ENCODE data around the gene RP9.

The RP9 gene

DNA sequence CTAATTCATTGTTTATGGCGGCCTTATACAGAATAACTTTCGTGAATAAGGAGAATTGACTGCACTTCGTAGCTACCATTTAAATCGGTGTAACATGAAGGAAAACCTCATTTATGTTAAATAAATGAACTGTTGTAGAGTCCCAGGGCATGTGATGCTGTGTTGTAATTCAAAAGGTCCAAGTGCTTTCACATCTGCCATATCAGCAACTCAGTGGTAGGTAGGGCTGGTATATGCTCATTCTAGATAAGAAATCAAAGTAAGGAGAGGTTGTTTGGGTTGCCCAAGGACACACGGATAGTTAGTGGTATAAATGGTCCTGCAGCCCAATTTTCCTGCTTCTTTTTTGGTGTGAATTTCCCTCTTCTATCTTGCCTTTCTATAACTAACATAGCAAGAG lies 36.0 kb upstream of the RP9 start:
- POLR2A ChIA-PET: no interaction called here
- no peak for DNase-seq (ENCODE audit: extremely low spot score)
- CTCF ChIA-PET: interaction anchor here (0.9 kb wide), 1 partner anchor 9 kb away, joined by 3 read pairs; no protein-coding TSS in a partner anchor
- TF ChIP-seq, protein P1, sequence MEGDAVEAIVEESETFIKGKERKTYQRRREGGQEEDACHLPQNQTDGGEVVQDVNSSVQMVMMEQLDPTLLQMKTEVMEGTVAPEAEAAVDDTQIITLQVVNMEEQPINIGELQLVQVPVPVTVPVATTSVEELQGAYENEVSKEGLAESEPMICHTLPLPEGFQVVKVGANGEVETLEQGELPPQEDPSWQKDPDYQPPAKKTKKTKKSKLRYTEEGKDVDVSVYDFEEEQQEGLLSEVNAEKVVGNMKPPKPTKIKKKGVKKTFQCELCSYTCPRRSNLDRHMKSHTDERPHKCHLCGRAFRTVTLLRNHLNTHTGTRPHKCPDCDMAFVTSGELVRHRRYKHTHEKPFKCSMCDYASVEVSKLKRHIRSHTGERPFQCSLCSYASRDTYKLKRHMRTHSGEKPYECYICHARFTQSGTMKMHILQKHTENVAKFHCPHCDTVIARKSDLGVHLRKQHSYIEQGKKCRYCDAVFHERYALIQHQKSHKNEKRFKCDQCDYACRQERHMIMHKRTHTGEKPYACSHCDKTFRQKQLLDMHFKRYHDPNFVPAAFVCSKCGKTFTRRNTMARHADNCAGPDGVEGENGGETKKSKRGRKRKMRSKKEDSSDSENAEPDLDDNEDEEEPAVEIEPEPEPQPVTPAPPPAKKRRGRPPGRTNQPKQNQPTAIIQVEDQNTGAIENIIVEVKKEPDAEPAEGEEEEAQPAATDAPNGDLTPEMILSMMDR (IDR thresholded peaks at IDR 0.05; ENCODE audit: control extremely low read depth, extremely low read depth, low read depth, missing control alignments): no peak

DNA sequence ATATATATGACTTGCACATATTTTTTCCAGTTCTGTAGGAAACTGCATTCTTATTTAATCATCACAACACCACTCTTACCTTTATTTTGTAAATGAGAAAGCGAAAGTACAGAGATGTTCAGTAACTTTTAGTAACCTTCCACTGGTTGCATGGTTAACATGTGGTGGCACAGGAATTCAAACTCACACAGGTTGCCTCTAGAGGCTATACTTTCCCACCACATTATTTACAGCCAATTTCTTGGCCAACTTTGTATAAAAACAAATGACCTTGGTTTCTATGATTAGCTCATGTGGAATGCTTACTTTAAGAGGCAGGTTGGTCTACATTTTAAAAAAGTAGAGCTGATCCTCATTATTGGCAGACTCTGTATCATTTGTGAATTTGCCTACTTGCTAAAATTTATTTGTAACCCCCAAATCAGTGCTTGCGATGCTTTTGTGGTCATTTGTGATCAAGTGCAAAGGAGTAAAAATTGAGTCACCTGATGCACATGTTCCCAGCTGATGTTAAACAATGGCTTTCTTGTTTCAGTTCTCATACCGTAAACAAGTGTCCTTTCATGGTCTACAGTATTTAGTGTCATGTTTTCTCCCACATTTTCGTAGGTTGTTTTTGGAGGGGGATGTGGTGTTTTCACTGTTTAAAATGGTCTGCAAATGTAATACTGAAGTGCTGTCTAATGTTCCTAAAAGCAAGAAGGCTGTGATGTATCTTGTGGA lies 35.0 kb upstream of the RP9 start:
- TF ChIP-seq, protein P1 (IDR thresholded peaks at IDR 0.05; ENCODE audit: control extremely low read depth, extremely low read depth, low read depth, missing control alignments): no peak
- no peak for DNase-seq (ENCODE audit: extremely low spot score)
- ChIA-PET CTCF (interaction anchor here (1.2 kb wide), 1 partner anchor 8 kb away, joined by 3 read pairs; no protein-coding TSS in a partner anchor), POLR2A (interaction anchor here (0.6 kb wide), 1 partner anchor 48 kb away, joined by 3 read pairs; no protein-coding TSS in a partner anchor)

DNA sequence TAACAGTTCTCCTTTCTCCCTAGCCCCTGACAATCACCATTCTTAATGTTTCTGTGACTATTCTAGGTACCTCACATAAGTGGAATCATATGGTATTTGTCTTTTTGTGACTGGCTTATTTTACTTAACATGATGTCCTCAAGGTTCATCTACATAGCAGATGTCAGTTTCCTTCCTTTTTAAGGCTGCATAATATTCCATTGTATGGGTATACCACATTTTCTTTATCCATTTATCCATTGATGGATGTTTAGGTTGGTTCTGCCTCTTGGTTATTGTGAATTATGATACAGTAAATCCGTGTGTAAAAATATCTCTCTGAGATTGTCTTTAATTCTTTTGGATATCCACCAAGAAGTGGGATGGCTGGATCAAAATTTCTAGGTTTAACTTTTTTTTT lies 33.4 kb upstream of the RP9 start:
- ChIA-PET CTCF (no interaction called here), POLR2A (no interaction called here)
- no peak for DNase-seq (ENCODE audit: extremely low spot score)
- TF ChIP-seq, protein P1 (IDR thresholded peaks at IDR 0.05; ENCODE audit: control extremely low read depth, extremely low read depth, low read depth, missing control alignments): no peak

DNA sequence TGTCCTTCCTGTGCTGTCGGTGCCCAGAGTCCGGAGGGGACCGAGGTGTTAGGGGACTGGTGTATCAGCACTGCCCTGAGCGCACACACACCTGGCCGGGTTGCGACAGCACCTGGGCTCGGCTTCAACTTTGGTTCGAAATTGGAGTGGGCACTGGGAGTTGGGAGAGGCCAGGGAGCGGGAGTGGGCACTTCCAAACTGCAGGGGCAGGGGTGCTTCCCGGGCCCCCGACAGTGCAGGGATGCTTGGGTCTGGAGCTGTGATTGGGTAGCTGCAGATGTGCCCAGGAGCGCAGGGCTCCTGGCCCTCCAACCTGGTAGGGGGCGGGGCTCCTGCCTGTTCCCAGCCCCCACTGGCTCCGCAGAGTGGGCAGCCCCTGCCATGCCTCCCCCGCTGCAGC lies 27.9 kb upstream of the RP9 start:
- DNase-seq (ENCODE audit: extremely low spot score): no peak
- POLR2A ChIA-PET: no interaction called here
- CTCF ChIA-PET: no interaction called here
- TF ChIP-seq, protein P1 (IDR thresholded peaks at IDR 0.05; ENCODE audit: control extremely low read depth, extremely low read depth, low read depth, missing control alignments): no peak

DNA sequence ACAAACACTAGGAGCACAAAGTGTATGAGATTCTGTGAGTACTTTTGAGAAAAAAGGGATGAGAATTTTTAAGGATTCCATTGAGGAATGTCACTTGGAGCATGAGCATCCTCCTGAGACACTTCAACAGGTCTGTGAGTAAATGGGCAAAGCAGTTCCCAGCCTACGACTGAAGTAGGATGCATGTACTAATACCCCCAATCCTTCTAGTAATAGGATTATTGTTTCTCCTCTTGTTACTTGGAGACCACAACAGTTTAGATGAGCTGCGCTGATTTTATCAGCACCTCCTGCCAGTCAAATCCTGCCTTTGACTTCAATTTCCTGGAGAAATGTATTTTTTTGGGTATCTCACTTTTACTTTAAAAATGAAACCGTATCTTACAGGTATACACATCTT lies 21.0 kb upstream of the RP9 start:
- TF ChIP-seq, protein P1 (IDR thresholded peaks at IDR 0.05; ENCODE audit: control extremely low read depth, extremely low read depth, low read depth, missing control alignments): no peak
- no peak for DNase-seq (ENCODE audit: extremely low spot score)
- POLR2A ChIA-PET: no interaction called here
- CTCF ChIA-PET: interaction anchor here (1.1 to 6.9 kb wide), 2 partner anchors 21 to 284 kb away, joined by 3 to 42 read pairs; partner anchors contain the start of gene RP9

DNA sequence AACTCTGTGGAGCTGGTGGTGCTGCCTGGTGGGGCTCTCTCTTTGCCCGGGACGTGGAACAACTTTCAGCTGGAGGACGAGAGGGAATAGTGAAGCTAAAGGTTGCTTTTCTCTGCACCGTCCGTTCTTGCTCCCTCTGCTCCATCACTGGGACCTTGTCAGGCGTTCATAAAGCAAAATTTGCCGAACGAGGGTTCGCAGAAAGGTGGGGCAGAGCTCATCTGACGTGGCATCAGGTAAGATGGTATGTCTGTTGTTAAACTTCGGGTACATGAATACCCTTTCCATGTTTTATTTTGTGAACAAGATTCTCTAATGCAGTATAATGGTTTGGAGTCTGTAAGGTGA lies 20.6 kb upstream of the RP9 start:
- CTCF ChIA-PET: interaction anchor here (1.1 to 6.9 kb wide), 2 partner anchors 21 to 284 kb away, joined by 3 to 42 read pairs; partner anchors contain the start of gene RP9
- DNase-seq (ENCODE audit: extremely low spot score): no peak
- POLR2A ChIA-PET: no interaction called here
- TF ChIP-seq, protein P1 (IDR thresholded peaks at IDR 0.05; ENCODE audit: control extremely low read depth, extremely low read depth, low read depth, missing control alignments): no peak

Data from GM10248 (cell line).